HG03565 (cell line): ENCODE measurements around the gene FZD8.
"Not testable (repeated sequence)": the region's sequence is repeated elsewhere in the genome, so short reads cannot be mapped to it uniquely, and the experiment has no call there.

Experiments
- ATAC-seq: cut with Tn5 transposase; IDR thresholded peaks from one replicate; pipeline ENCODE4 v1.9.1; 2021; ENCODE audit warnings: mild to moderate bottlenecking, moderate library complexity; ENCODE audit not compliant: unreplicated experiment

Gene FZD8, protein sequence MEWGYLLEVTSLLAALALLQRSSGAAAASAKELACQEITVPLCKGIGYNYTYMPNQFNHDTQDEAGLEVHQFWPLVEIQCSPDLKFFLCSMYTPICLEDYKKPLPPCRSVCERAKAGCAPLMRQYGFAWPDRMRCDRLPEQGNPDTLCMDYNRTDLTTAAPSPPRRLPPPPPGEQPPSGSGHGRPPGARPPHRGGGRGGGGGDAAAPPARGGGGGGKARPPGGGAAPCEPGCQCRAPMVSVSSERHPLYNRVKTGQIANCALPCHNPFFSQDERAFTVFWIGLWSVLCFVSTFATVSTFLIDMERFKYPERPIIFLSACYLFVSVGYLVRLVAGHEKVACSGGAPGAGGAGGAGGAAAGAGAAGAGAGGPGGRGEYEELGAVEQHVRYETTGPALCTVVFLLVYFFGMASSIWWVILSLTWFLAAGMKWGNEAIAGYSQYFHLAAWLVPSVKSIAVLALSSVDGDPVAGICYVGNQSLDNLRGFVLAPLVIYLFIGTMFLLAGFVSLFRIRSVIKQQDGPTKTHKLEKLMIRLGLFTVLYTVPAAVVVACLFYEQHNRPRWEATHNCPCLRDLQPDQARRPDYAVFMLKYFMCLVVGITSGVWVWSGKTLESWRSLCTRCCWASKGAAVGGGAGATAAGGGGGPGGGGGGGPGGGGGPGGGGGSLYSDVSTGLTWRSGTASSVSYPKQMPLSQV

DNA sequence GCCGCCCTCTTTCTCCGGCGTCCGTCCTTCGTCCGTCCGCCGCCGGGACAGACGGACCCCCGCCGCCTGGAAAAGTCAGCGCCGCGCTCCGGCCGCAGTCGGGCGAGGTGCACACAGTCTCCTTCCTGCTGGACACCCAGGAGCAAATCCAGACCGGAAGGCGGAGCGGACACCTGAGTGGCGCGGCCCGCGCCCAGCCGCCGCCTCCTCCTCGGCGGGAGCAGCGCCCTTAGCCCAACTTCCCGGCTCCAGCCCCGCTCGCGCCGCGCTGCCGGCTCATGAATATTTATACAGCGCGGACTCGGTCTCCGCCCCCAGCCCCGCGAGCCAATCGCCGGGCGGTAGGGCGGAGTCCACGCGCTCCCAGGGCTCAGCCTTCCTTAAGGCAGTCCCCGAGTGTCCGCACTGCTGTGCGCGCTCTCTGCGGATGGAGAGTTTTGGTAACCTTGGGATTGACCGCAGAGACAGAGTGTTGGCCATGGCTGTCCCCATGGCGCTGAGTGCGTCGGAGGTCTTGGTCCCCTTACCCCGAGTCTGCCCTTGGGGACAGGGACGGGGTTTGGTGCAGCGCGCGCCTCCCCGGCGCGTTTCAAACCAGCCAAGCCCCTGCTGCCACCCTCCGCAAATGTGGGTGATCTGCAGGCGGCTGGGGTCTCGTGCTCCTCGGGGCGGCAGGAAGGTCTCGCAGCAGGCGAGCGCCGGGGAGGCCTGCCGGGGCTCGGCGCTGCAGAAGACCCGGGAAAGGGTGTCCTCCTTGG is at the start of gene FZD8:
FZD8 (minus strand) TSS at position 262 of the 758 bp plus-strand sequence. CDS start 867 bp downstream, outside the sequence.
- ATAC-seq: peak; percentile 88

DNA sequence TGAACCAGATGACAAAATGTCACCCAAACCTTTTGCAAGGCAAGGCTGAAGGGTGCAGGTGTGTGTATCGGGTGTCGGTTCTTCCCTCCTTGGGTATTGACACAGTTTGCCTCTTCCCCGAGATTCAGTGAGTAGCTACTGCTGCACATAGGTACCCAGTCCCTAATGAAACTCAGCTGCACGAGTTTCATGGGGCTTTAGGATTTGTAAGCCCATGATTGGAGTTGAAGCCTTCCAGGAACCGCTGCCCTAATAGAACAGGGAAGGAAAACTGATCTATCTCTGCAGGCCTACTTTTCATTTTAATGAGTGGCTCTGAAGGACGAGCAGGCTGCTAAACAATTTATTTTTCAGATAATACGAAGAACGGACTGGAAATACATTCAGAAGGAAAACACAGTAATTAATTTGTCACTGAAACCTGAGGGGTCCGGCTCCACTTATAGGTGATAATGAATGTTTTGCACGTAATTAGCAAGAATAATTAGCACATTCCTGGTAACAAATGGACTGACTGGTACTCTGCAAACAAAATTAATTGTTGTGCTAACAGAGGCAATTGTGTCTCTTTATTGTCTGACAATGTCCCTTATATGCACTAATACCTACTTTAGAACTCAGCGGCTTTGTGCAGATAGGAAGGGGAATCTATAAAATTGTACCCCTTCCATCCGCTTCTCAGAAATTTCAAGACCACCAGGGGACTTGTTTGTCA is 49.6 kb upstream of the FZD8 start:
- ATAC-seq: no peak

DNA sequence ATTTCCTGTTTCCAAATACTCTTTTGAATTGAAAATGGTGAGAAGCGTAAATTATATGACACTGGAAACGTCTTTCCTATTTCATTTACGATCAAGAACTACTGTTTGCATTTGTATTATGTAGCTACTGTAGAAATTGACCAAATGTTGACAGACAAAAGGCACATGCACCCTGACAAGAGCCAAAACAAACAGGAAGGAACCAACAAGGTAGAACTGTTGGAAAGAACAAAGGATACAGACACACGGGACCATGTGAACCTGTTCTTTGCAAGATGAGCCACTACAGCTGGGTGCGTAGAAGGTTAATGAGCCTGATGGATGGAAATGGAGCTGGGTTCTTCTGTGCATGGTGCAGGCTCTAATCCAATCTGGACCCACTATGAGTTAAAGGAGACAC is 48.4 kb upstream of the FZD8 start:
- no peak for ATAC-seq

DNA sequence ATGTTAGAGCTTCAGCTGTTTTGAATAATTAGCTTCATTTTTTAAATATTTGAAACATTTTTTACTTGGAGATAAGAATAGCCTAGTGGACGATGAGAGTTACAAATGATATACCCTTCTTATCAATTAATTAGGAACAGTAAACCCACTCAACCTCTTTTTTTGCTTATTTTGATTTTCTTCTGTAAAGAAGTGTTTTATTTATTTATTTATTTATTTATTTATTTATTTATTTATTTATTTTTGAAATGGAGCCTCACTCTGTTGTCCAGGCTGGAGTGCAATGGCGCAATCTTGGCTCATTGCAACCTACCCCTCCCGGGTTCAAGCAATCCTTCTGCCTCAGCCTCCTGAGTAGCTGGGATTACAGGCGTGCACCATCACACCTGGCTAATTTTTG is 43.8 kb upstream of the FZD8 start:
- ATAC-seq: not testable (repeated sequence)

DNA sequence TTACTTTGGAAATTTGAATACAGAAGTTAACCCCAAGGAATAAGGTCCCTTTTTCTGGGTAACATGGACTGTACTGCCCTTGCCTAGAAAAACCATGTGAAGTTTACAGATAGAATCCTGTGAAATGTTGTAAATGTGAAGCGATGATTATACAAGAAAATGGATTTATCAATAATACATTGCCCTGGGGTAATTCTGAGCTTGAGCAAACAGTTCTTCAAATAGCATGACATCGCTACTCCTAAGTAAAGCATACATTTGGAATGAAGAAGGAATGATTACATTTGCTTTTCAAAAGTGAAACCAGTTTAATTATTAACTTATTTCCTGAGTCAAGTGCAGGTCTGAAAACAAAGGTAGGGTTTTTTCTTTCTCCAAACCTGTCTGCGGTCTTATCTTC is 43.3 kb upstream of the FZD8 start:
- no peak for ATAC-seq

DNA sequence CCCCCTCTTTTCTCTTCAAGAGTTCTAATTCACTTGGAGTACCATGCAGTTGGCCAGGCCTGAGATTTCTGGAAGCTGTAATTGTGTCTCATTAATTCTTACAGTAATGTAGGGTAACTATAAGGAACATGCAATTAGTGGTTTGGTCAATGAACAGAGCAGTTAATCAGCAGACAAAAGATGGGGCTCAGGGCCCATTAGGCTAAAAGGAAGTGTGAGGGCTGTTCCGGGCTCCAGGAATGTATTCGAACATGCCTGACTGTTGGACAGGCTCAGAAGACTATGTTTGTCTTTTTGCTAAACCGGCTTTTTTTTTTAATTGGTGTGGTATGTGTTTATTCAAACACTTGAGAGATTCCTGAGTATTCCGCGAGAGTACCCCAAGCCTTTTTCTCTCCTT is 42.5 kb upstream of the FZD8 start:
- ATAC-seq: no peak

DNA sequence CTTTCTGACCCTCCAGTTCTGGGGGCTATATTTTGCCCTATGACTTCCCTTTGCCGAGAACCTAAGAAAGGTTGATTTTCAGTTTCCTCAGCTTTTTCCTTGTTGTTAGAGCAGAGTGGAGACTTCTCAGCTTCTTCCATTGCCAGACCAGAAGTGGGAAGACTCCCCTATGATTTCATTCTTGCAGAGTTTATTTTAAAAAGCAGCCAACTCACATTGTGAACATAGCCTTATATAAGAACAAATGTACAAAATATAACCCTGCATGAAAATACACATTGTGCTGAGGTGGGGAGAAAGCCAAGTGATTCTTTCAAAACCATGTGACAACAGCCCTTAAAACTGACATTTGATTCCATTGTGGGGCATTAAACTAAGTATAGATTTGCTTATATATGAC is 33.8 kb upstream of the FZD8 start:
- no peak for ATAC-seq

DNA sequence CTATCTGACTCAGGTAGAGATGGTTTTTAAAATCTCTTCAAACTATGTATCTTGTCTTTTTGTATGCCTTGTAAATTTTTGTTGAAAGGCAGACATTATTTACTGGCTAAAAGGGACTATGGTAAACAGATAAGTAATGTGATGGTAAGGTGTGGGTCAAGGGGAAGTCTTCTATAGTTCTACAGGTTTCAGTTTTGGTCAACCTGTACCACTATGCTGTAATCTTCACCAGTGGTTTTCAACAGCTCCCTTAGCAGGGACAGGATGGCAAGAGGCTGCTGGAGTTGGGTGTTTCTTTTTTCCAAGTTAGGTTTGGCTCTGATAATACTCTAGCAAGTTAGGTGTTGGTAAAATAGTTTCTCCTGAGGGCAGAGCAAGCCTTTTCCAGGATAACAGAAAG is 32.7 kb upstream of the FZD8 start:
- peak; percentile 43 for ATAC-seq

DNA sequence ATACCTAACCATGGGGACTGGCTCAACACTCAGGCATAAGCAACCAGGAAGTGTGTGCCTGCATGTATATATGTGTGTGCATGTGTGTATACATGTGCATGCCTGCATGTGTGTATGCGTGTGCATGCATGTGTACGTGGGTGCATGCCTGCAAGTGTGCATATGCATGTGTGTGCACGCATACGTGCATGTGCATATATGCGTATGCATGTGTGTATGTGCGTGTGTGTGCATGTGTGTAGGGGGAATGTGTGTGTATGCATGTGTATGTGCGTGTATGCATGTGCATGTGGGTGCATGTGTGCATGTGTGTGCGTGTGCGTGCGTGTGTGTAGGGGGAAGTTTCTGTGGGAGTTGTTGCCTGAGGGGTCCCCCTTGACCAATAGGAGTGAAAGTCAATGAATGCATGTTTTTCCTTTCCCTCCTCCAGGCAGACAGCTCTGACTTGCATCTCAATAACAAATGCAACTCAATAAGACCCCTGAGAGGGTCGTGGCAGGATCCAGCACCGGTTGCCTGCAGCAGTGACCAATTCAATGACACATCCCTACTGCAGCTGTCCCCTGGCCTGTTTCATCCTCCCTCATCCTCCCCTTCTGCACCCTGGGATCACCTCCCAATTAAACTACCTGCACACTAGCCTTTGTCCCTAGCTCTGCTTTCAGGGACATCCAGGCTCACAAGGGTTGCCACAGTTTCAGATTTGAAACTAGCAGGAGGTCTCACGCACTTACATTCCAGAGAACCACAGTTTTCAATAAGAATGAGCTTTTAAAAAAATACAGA is 27.0 kb upstream of the FZD8 start:
- no peak for ATAC-seq

DNA sequence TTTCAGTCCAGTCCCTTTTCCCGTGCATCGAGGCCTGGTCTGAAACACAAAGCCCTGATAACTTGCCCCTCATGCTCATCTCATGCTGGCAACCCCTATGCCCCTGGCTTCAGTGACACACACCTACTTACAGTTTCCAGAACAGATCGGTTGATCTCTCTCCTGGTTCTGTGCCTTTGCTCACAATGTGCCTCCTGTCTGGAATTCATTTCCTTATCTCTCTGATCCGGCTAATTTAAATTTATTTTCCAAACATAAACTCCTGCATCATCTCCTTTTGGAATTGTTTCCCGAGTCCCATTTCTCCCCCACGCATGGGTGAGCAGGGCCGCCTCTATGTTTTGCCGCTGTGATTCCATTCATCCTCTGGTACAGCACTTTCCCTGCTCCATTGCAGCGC is 25.9 kb upstream of the FZD8 start:
- ATAC-seq: no peak

DNA sequence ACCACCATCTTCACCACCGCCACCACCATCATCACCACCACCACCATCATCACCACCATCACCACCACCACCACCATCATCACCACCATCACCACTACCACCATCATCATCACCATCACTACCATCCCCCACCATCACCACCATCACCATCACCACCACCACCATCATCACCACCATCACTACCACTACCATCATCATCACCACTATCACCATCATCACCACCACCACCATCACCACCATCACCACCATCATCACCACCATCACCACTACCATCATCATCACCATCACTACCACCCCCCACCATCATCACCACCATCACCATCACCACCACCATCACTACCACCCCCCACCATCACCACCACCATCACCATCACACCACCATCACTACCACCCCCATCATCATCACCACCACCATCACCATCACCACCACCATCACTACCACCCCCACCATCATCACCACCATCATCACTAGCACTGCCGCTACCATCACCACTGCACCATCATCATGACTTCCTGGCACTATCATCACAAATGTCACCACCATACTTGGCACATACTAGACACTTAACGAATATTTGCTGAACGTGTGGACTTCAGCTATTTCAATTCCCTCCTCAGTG is 25.3 kb upstream of the FZD8 start:
- no peak for ATAC-seq

DNA sequence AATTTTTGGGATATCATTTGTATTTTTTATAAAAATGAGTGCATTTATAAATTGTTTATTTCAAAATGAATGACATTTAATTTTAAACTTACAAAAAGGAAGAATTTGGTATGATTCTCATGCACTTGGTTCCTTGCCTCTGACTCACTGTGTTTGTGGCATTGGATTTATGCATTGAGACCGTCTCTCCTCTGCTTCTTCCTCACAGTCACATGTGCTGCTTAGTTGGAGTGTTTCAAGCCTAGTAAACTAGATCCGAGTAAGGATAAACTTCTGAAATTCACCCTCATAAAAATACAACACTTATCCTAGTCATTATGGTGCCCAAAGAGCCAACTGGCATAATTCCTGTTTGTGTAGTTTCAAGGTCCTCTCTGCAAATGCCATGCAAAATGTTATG is 19.1 kb upstream of the FZD8 start:
- ATAC-seq: no peak

DNA sequence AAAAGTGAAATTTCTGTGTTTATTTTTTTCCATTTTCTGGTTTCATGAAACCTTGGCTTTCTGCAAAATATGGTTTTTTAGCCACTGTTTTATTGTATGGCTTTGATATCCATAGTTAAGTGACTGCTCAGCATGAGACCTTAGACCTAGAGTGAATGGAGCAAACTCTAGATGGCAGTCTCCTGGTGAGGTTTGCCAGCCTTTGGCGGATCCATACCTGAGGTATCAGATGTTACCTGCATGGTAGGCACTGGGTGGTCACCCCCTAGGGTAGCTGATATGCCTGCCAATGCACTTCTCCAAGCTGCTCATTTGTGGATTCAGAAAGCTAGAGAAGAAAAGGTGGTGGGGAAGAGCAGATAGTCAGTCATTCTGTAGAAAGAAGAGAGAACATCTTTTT is 17.4 kb upstream of the FZD8 start:
- no peak for ATAC-seq

DNA sequence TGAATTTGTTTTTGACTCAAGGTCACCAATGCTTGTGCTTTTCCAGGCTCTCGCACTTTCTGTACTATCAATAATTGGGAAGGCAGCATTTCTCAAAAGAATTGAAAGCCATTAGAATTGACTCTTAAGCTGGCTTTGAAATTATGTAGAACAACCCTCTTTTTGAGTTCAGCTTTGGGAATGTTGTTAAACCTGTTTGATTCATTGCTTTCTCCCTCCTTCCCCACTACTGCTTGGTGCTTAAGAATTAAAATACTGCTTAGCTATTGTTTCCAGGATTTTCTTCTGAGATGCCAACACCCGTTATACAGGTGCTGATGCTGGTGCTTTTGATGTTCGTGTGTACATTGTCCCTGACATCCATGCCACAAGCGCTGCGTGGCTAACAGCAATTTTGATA is 15.5 kb upstream of the FZD8 start:
- ATAC-seq: no peak

DNA sequence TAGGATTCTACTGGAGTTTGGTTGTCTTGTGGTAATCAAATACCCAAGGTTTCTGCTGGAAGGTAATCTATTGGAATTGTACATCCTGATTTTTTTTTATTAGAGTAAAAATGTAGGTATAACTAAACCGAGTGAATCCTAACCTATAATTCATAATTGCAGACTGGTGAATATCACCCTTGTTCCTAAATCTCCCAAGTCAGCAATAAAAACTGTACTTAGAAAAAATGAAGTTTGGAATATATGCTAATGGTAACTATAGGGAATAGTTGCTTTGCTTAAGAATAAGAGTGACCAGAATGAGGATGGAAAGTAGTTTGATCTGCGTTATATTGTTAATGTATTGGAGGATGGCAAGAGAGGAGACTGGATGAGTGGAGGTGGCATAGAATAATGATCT is 10.7 kb upstream of the FZD8 start:
- no peak for ATAC-seq

DNA sequence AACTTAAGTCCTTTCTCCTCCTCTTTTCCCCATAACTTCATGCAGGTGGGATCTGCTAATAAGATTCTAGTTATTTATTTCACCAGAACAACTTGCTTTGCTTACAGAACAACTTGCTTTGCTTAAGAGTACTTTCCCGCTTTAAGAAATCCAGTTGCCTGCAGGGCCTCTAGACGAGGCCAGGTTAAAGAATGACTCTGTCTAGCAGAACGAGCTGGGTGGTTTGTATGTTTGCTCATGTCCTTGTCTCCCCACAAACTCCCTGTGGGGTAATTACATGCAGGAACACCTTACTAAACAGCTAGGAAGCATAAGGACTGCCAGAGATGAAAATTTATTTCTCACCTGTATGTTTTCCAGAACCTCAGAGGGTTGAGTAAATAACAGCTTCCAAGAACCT is 8.8 kb upstream of the FZD8 start:
- no peak for ATAC-seq

DNA sequence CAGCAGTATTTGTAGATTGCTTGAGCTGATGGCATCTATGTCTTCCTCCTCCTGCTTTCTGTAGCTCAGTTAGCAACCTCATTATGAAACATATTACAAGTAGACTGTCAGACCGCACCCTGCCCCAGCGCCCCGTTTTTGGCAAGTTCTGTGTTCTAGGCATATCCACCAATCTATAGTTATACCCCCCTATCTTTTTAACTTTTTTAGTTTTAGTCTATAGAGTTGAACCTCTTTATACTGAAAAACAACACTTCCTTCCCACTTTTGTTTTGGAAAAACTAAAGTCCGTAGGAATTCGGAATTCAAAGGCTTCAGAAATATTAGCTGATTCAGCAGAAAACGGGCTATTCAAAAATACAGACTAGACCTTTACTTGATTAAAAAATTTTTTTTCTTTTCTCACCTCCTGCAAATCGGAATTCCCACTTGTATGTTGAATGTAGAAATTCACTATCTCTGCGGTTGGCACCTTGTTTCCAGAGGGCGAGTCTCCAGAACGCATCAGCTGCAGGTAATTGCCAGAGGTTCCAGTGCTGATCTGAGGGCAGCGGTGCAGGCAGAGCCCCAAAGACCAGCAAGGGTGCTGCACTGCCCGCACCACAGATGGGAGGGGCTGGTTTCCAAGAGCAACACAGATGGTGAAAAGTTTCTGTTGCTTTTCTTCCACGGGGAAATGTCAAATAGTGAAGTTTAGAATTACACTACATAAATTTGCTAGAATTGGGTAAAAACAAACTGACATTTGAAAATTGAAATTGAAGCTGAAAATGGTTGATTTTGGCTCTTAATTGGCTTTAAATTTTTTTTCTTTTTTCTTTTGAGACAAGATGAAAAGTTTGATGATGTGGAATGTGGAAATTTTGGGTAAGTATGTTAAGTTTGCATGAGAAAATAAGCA is 2.2 kb upstream of the FZD8 start:
- no peak for ATAC-seq

DNA sequence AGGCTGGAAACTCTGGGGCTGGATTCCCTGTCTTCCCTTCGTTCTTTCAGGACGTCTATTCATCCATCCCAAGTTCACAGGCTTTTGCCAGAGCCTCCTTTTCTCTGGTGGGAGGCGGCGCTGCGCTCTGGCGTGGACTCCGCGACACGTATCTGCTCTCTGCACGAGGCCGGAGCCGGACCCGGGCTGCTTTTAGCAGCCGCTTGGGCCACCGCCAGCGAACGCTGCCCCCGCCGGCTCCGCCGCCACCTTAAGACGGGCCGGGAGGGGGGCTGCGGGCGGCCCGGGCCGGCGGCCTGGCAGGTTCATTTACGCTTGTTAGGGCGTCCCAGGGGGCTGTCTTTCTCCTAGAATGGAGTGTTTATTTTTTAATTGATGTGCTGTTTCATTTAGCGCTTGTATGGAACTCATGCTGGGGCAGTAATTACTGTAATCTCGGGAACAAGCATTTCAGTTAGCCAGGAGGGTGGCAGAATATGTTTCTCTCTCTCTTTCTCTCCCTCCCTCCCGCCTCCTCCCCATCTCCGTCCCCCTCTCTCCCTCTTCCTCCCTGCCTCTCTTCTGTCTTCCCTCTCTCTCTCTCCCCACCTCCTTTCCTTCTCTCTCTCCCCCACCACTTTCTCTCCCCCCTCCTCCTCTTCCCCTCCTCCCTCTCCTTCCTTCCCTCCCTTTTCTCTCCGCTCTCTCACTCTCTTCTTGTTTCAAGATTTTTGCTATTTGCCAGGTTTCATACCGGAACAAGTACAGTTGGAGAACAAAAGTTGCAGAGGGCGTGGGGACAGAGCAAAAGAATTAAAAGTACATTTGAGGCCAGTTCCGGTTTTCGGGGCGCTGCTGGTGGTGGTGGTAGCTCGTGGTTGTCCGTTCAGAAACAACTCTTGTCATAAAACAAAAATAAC is 1.3 kb upstream of the FZD8 start:
- ATAC-seq: no peak
